SK-N-SH (cell line): Measurements from ENCODE around the gene GNA15. TPM values are rescaled to one million over a fixed set of nuclear protein-coding genes. Genes with fewer than 3 reads are reported as not detected.

ENCODE experiments used
- CTCF ChIA-PET: fragments of 300-600, 350-600 bp; formaldehyde crosslinking; extraction: SDS; loops from one replicate; lab custom pipeline; 2021; lab: Yijun Ruan, JAX
- POLR2A ChIA-PET: fragments of 350-600 bp; sonication (Branson Sonifier 250); formaldehyde crosslinking; extraction: SDS; loops from one replicate; lab custom pipeline; 2020; ENCODE audit warnings: antibody characterized with exemption, inconsistent platforms; lab: Yijun Ruan, JAX
- DNase-seq: peaks from one replicate; pipeline ENCODE4 v3.0.0; 2012
- H2AFZ ChIP-seq: fragments of 200-600 bp; sonication (generic); 2 replicates; pipeline ENCODE4 v1.8.1; 2016; ENCODE audit warnings: antibody characterized with exemption, mild to moderate bottlenecking, low read depth
- H3F3A ChIP-seq: fragments of 200-600 bp; sonication (generic); replicated peaks from 2 replicates; pipeline ENCODE3; 2016; ENCODE audit warnings: antibody characterized with exemption, mild to moderate bottlenecking; ENCODE audit not compliant: insufficient read depth
- H3K27ac ChIP-seq, 2 experiments: fragments of 200-500 bp in 1 of 2; fragments of 200-600 bp in 1 of 2; sonication (Bioruptor generic) in 1 of 2; sonication (generic), shearing (Covaris generic) in 1 of 2; 2 replicates each; pipeline versions ENCODE4 v1.5.1 to v1.6.1; 2014 to 2016; ENCODE audit warnings: low read depth in 2 of 2, inconsistent platforms in 1 of 2, low read length in 1 of 2, mild to moderate bottlenecking in 1 of 2, mixed read lengths in 1 of 2
- H3K27me3 ChIP-seq: fragments of 200-600 bp; sonication (generic), shearing (Covaris generic); 2 replicates; pipeline ENCODE4 v1.6.1; 2016; ENCODE audit warnings: mixed run types; ENCODE audit not compliant: insufficient read depth
- H3K36me3 ChIP-seq, 2 experiments: fragments of 200-500 bp in 1 of 2; fragments of 200-600 bp in 1 of 2; sonication (Bioruptor generic) in 1 of 2; sonication (generic) in 1 of 2; replicated peaks in 1 of 2; 2 replicates each; pipeline versions ENCODE3 to v1.5.1; 2014 to 2016; ENCODE audit warnings: low read length in 1 of 2, mild to moderate bottlenecking in 1 of 2; ENCODE audit not compliant: insufficient read depth in 2 of 2, control insufficient read depth in 1 of 2
- H3K4me1 ChIP-seq, 2 experiments: fragments of 200-500 bp in 1 of 2; fragments of 200-600 bp in 1 of 2; sonication (Bioruptor generic) in 1 of 2; sonication (generic), shearing (Covaris generic) in 1 of 2; 2 replicates each; pipeline versions ENCODE4 v1.5.1 to v1.6.1; 2014 to 2016; ENCODE audit warnings: low read depth in 1 of 2, low read length in 1 of 2, mixed run types in 1 of 2; ENCODE audit not compliant: insufficient read depth in 2 of 2, control insufficient read depth in 1 of 2
- H3K4me2 ChIP-seq: fragments of 200-600 bp; sonication (generic), shearing (Covaris generic); 2 replicates; pipeline ENCODE4 v1.6.1; 2017; ENCODE audit warnings: mixed run types
- H3K4me3 ChIP-seq, 2 experiments: fragments of 200-500 bp in 1 of 2; fragments of 200-600 bp in 1 of 2; sonication (Bioruptor generic) in 1 of 2; sonication (generic), shearing (Covaris generic) in 1 of 2; 2 replicates each; pipeline versions ENCODE4 v1.5.1 to v1.8.1; 2014 to 2016; ENCODE audit warnings: low read depth in 2 of 2, inconsistent platforms in 1 of 2, low read length in 1 of 2, mild to moderate bottlenecking in 1 of 2, mixed read lengths in 1 of 2, moderate library complexity in 1 of 2
- H3K79me2 ChIP-seq: fragments of 200-600 bp; sonication (generic); 2 replicates; pipeline ENCODE4 v1.8.1; 2017; ENCODE audit warnings: mild to moderate bottlenecking; ENCODE audit not compliant: insufficient read depth
- H3K9ac ChIP-seq: fragments of 200-600 bp; sonication (generic); 2 replicates; pipeline ENCODE4 v1.6.1; 2017; ENCODE audit warnings: mixed run types
- H3K9me2 ChIP-seq: fragments of 200-600 bp; sonication (generic); 2 replicates; pipeline ENCODE4 v1.6.1; 2017; ENCODE audit warnings: mixed run types
- H3K9me3 ChIP-seq: fragments of 200-600 bp; sonication (generic); 2 replicates; pipeline ENCODE4 v1.6.1; 2017; ENCODE audit warnings: mixed run types, mild to moderate bottlenecking, moderate library complexity
- H4K20me1 ChIP-seq: fragments of 200-600 bp; sonication (generic); 2 replicates; pipeline ENCODE4 v1.6.1; 2017; ENCODE audit warnings: mild to moderate bottlenecking, mixed run types; ENCODE audit not compliant: insufficient read depth
- ELF1 ChIP-seq: IDR thresholded peaks from 2 replicates; pipeline ENCODE4 v1.4.0; 2012
- EZH2phosphoT487 ChIP-seq: fragments of 200-600 bp; sonication (generic); IDR thresholded peaks from 2 replicates; pipeline ENCODE4 v1.6.1; 2017; ENCODE audit warnings: low read depth, mixed run types, mild to moderate bottlenecking, antibody characterized with exemption, moderate library complexity, borderline replicate concordance
- FOSL2 ChIP-seq: IDR thresholded peaks from 2 replicates; pipeline ENCODE4 v1.4.0; 2012; ENCODE audit warnings: low read depth, mild to moderate bottlenecking, moderate library complexity, borderline replicate concordance
- FOXJ3 ChIP-seq: sonication (generic); formaldehyde crosslinking; IDR thresholded peaks from 2 replicates; pipeline ENCODE4 v1.5.1; 2020; ENCODE audit warnings: mild to moderate bottlenecking, missing genetic modification reagents
- FOXM1 ChIP-seq: IDR thresholded peaks from 2 replicates; pipeline ENCODE4 v1.4.0; 2012; ENCODE audit warnings: low read depth, mild to moderate bottlenecking
- GABPA ChIP-seq: IDR thresholded peaks from 2 replicates; pipeline ENCODE4 v1.4.0; 2012; ENCODE audit warnings: low read depth, mild to moderate bottlenecking
- JUND ChIP-seq: IDR thresholded peaks from 2 replicates; pipeline ENCODE4 v1.4.0; 2012
- MEF2A ChIP-seq: IDR thresholded peaks from 2 replicates; pipeline ENCODE4 v1.4.0; 2012; ENCODE audit warnings: low read depth, borderline replicate concordance
- MXI1 ChIP-seq: IDR thresholded peaks from 2 replicates; pipeline ENCODE4 v1.6.1; 2012; ENCODE audit warnings: mild to moderate bottlenecking, low read depth, low read length, improper control_type of control experiment
- NRF1 ChIP-seq: IDR thresholded peaks from 2 replicates; pipeline ENCODE4 v1.6.1; 2012; ENCODE audit warnings: low read depth, mild to moderate bottlenecking, low read length
- POLR2AphosphoS5 ChIP-seq: IDR thresholded peaks from 2 replicates; pipeline ENCODE4 v1.6.1; 2012; ENCODE audit warnings: low read depth, low read length
- RAD21 ChIP-seq: IDR thresholded peaks from 2 replicates; pipeline ENCODE4 v1.6.1; 2012; ENCODE audit warnings: mild to moderate bottlenecking, low read length
- RFX5 ChIP-seq: IDR thresholded peaks from 2 replicates; pipeline ENCODE4 v1.6.1; 2012; ENCODE audit warnings: mild to moderate bottlenecking, improper control_type of control experiment, low read length
- RXRA ChIP-seq: IDR thresholded peaks from 2 replicates; pipeline ENCODE4 v1.4.0; 2012; ENCODE audit warnings: low read depth, mild to moderate bottlenecking, borderline replicate concordance
- WGBS: methylation state at CpG from one replicate; pipeline ENCODE4 v1.1.6; 2017; ENCODE audit warnings: low lambda C conversion rate; 5-methylcytosine and 5-hydroxymethylcytosine counted together
- polyA plus RNA-seq, 3 experiments: library from polyadenylated mRNA; depleted of rRNA; stranded (reverse); fragments of >200 nt; gene quantifications; 2 replicates each; pipeline ENCODE4 v1.2.3, GENCODE V29; 2012
- TF ChIP-seq, protein P1 (sequence below): IDR thresholded peaks from 2 replicates; pipeline ENCODE4 v1.6.1; 2012; ENCODE audit warnings: mild to moderate bottlenecking, low read depth, low read length, moderate library complexity
- TF ChIP-seq, protein P2 (sequence below): IDR thresholded peaks from 2 replicates; pipeline ENCODE4; 2012
- TF ChIP-seq, protein P3 (sequence below): fragments of 150-350 bp; IDR thresholded peaks from 2 replicates; pipeline ENCODE4 v1.6.1; 2017; ENCODE audit warnings: antibody characterized with exemption, low read length, low read depth, borderline replicate concordance

The GNA15 gene
- polyA plus RNA-seq, 1 of the 3 experiments (the other 2 are of a cell fraction), result 0.05 TPM

DNA sequence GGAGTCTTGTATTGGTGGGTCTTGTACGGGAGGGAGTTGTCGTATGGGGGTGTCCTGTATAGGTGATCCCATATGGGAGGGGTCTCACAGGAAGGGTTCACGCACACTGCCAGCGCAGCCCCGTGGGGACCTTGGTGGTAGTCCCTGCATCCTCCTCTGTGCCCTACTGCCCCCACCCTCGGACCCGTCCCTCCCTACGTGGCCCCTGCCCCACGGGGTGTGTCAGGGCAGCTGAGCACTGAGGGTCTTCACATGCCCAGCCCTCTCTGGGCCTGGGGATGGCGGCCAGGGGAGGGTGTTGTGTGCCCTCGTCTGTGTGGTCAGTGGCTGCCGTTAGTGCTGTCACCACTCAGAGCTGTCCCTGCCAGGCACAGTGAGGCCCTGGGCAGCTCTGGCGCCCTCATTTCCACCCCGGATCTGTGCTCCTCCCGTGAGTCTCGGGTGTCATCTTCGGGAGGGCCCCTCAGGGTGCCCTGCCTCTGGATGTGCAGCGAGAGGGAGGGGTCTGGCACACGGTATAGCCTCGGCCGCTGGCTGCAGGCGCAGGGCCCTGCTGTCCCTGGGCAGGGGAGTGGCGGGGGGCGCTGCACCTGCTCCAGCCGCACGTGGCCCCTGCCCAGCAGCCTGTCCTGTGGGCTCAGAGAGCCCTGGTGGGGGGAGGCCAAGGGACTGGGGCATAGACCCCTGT lies 16.0 kb upstream of the GNA15 start:
- DNase-seq, result no peak
- no peak overlapping the region for H2AFZ ChIP-seq
- TF ChIP-seq GABPA (no peak), FOSL2 (no peak), NRF1 (no peak), JUND (no peak), RAD21 (no peak), FOXM1 (no peak), MEF2A (no peak)
- TF ChIP-seq, protein P1, sequence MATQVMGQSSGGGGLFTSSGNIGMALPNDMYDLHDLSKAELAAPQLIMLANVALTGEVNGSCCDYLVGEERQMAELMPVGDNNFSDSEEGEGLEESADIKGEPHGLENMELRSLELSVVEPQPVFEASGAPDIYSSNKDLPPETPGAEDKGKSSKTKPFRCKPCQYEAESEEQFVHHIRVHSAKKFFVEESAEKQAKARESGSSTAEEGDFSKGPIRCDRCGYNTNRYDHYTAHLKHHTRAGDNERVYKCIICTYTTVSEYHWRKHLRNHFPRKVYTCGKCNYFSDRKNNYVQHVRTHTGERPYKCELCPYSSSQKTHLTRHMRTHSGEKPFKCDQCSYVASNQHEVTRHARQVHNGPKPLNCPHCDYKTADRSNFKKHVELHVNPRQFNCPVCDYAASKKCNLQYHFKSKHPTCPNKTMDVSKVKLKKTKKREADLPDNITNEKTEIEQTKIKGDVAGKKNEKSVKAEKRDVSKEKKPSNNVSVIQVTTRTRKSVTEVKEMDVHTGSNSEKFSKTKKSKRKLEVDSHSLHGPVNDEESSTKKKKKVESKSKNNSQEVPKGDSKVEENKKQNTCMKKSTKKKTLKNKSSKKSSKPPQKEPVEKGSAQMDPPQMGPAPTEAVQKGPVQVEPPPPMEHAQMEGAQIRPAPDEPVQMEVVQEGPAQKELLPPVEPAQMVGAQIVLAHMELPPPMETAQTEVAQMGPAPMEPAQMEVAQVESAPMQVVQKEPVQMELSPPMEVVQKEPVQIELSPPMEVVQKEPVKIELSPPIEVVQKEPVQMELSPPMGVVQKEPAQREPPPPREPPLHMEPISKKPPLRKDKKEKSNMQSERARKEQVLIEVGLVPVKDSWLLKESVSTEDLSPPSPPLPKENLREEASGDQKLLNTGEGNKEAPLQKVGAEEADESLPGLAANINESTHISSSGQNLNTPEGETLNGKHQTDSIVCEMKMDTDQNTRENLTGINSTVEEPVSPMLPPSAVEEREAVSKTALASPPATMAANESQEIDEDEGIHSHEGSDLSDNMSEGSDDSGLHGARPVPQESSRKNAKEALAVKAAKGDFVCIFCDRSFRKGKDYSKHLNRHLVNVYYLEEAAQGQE, result no peak
- TF ChIP-seq, all 33 proteins: peak for 0
- Histone ChIP-seq H3K9ac (no peak overlapping the region), H3K4me3 (no peak overlapping the region), H3K36me3 (peaks cover 0 to 17% of the 10 kb centered on the region in 2 experiments), H3K4me1 (no peaks in the 10 kb centered on the region), H3K79me2 (no peaks in the 10 kb centered on the region), H3K4me2 (no peak overlapping the region), H3K9me2 (no peaks in the 10 kb centered on the region), H4K20me1 (no peaks in the 10 kb centered on the region), H3F3A (peaks cover 7% of the 10 kb centered on the region), H3K9me3 (no peaks in the 10 kb centered on the region), H3K27ac (no peak overlapping the region), H3K27me3 (no peaks in the 10 kb centered on the region)
- POLR2A ChIA-PET, result no interaction called here
- WGBS, result 100% methylated on average over 2 of the region's 26 CpGs
- CTCF ChIA-PET, result interaction anchor here (2.8 kb wide), 1 partner anchor 11 kb away, joined by 9 read pairs; no protein-coding TSS in a partner anchor

DNA sequence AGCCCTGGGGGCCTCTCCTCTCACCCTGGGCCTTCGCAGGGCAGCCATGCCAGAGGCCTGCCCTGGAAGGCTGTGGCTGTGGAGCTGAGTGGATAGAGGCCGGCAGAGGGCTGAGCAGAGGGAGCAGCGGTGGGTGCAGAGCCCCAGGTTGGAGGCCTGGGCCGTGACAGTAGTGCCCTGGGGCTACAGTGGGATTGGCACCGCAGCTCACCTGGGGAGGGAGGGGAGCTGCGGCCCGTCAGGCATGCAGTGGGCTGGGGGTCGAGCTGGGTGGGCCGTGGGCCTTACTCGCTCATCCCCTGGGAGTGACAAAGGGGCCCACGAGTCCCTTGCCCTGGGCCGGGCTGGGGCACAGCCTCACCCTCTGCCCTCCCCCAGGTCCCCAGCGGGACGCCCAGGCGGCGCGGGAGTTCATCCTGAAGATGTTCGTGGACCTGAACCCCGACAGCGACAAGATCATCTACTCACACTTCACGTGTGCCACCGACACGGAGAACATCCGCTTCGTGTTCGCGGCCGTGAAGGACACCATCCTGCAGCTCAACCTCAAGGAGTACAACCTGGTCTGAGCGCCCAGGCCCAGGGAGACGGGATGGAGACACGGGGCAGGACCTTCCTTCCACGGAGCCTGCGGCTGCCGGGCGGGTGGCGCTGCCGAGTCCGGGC lies 15.1 kb upstream of the GNA15 start:
- Histone ChIP-seq H3K9me2 (no peaks in the 10 kb centered on the region), H3F3A (peaks cover 7% of the 10 kb centered on the region), H4K20me1 (no peaks in the 10 kb centered on the region), H3K9me3 (no peaks in the 10 kb centered on the region), H3K36me3 (peaks cover 0 to 17% of the 10 kb centered on the region in 2 experiments), H3K27me3 (no peaks in the 10 kb centered on the region), H3K79me2 (no peaks in the 10 kb centered on the region), H3K4me3 (no peak overlapping the region), H2AFZ (no peak overlapping the region), H3K4me2 (no peak overlapping the region), H3K27ac (no peak overlapping the region), H3K4me1 (no peaks in the 10 kb centered on the region), H3K9ac (no peak overlapping the region)
- DNase-seq, result no peak
- CTCF ChIA-PET, result interaction anchor here (2.8 kb wide), 1 partner anchor 12 kb away, joined by 9 read pairs; no protein-coding TSS in a partner anchor
- POLR2A ChIA-PET, result no interaction called here
- 95% methylated on average over 17 of the region's 38 CpGs for WGBS
- TF ChIP-seq, protein P2, sequence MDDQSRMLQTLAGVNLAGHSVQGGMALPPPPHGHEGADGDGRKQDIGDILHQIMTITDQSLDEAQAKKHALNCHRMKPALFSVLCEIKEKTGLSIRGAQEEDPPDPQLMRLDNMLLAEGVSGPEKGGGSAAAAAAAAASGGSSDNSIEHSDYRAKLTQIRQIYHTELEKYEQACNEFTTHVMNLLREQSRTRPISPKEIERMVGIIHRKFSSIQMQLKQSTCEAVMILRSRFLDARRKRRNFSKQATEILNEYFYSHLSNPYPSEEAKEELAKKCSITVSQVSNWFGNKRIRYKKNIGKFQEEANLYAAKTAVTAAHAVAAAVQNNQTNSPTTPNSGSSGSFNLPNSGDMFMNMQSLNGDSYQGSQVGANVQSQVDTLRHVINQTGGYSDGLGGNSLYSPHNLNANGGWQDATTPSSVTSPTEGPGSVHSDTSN, result no peak
- no peak for TF ChIP-seq MEF2A
- TF ChIP-seq, protein P1, result no peak
- TF ChIP-seq ELF1, result no peak
- TF ChIP-seq, protein P3, sequence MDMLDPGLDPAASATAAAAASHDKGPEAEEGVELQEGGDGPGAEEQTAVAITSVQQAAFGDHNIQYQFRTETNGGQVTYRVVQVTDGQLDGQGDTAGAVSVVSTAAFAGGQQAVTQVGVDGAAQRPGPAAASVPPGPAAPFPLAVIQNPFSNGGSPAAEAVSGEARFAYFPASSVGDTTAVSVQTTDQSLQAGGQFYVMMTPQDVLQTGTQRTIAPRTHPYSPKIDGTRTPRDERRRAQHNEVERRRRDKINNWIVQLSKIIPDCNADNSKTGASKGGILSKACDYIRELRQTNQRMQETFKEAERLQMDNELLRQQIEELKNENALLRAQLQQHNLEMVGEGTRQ, result no peak
- no peak for TF ChIP-seq JUND
- TF ChIP-seq MXI1, result no peak
- TF ChIP-seq EZH2phosphoT487, result no peak
- no peak for TF ChIP-seq FOXJ3 (CRISPR knock-in tag)
- no peak for TF ChIP-seq POLR2AphosphoS5
- TF ChIP-seq GABPA, result no peak
- no peak for TF ChIP-seq RFX5
- TF ChIP-seq RXRA, result no peak
